B cell (primary cell): ENCODE results near the gene FOXL1.

Experiments used
- EZH2 ChIP-seq: IDR thresholded peaks from 2 replicates; pipeline ENCODE4 v1.6.1; 2012; ENCODE audit warnings: borderline replicate concordance, low read depth, mild to moderate bottlenecking, moderate library complexity, low read length; ENCODE audit not compliant: insufficient read depth, poor library complexity, severe bottlenecking
- TF ChIP-seq, protein P1 (sequence below): fragments of 200-600 bp; IDR thresholded peaks from one replicate; pipeline ENCODE4 v1.8.0; 2022; ENCODE audit warnings: antibody characterized with exemption, mild to moderate bottlenecking

DNA sequence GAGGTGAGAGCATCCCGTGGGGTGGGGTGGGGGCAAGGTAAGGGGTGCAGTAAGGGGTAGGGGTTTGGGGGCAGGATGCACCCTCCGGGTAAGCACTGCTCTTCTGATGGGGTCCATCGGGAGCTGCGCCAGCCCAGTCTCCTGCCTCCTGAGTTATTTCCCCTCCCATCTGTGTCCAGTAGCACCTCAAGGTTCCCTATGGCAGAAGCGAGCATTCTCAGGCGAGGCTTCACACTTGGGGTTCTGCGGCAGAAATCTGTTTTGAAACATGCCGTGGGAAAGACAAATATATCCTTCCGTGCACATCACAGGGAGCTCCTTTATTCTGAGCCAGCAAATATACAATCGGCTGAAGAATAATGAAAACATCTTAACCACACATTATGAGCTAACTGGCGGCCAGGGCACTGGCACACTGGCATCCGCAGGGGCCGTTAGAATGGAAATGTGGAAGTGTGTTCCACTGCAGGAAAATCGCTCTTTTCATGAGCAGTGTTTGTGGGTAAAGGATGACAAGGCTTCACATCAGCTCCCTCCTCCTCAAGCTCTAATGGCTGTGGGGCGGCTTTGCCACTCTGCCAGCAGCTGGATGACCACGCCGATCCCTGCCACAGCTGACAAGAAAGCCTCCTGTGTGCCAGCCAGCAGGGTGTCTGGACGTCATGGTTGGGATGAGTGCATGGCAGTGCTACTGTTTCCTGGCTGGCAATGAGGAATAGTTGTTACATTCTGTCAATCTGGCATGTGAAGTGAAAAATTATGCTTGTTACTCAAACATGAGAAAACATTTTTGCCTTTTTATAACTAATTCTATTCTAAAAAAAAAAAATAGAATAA, 43.4 kb upstream of the FOXL1 start:
- TF ChIP-seq, protein P1, sequence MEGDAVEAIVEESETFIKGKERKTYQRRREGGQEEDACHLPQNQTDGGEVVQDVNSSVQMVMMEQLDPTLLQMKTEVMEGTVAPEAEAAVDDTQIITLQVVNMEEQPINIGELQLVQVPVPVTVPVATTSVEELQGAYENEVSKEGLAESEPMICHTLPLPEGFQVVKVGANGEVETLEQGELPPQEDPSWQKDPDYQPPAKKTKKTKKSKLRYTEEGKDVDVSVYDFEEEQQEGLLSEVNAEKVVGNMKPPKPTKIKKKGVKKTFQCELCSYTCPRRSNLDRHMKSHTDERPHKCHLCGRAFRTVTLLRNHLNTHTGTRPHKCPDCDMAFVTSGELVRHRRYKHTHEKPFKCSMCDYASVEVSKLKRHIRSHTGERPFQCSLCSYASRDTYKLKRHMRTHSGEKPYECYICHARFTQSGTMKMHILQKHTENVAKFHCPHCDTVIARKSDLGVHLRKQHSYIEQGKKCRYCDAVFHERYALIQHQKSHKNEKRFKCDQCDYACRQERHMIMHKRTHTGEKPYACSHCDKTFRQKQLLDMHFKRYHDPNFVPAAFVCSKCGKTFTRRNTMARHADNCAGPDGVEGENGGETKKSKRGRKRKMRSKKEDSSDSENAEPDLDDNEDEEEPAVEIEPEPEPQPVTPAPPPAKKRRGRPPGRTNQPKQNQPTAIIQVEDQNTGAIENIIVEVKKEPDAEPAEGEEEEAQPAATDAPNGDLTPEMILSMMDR: no peak
- no peak for TF ChIP-seq EZH2
